HG03039 (cell line): ENCODE data around the gene DAPP1.
A peak's percentile ranks its signal among the peaks of the same experiment; 100 is the strongest.

Experiments
- ATAC-seq: cut with Tn5 transposase; IDR thresholded peaks from one replicate; pipeline ENCODE4 v1.9.1; 2021; ENCODE audit warnings: mild to moderate bottlenecking, moderate library complexity; ENCODE audit not compliant: unreplicated experiment

Gene DAPP1

DNA sequence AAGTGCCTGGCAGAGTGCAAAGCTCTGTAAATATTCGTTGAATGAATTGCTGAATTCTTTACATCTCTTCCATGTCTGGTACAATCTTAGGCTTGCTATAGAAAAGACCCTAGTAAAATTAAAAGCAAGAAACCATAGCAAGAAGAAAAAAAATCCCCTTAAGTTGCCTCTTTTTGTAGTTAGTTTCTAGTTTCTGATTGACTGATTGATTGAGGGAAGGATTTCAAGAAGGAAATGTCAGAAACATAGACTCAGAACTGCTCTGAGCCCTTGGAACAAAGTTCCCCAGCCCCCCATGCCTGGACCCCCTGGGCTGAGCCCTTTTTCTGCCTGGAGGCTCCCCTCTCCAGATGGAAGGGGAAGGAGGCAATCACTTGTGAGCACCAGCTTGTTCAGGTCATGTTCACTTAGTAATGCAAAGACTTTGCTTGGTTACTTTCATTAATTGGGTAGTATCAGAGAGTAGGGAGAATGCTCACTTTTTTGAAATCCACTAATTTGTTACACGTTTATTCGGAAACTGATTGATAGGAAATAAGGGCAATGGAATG lies 35.6 kb downstream of the DAPP1 start:
- no peak for ATAC-seq

- no peak for ATAC-seq
Measured at GRCh38 chr4:99853190-99853589, 36.6 kb downstream of the DAPP1 start.

- ATAC-seq, result no peak
Measured at GRCh38 chr4:99853999-99854398, 37.4 kb downstream of the DAPP1 start.

GRCh38 chr4:99855678-99856077 lies 39.1 kb downstream of the DAPP1 start:
- ATAC-seq, result peak; percentile 35

DNA sequence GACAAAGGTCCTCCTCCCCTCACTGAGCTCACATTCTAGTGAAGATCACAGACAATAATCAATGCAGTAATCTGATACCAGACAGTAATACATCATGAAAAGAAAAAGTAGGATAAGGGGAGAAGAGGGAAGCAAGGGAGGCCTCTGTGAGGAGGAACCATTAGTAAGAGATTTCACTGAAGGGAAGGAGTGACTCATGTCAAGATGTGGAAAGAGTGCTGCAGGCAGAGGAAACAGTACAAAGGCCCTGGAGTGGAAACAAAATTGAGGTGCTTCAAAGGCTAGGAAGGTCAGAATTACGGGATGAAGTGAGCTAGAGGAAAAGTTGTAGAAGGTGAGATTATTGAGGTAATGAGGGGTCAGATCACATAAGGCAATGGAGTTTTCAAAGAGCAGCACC lies 39.5 kb downstream of the DAPP1 start:
- ATAC-seq, result no peak

DNA sequence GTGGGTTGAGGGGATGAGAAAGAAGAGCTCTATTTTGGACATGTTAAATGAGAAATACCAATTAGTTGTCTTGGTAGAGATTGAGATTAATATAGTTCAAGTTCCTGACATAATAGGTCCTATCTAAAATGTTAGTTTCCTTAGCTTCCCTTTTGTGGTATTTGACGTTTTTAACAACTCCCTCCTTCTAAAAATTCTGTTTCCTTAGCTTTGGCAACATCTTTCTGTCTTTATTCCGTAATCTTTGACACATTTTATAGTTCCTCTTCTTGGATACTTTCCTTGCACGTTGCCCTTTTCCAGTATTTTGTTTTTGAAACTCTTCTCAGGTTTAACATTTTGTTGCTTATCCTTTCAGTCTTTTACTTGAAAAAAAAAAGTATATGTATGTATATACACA lies 40.7 kb downstream of the DAPP1 start:
- no peak for ATAC-seq

DNA sequence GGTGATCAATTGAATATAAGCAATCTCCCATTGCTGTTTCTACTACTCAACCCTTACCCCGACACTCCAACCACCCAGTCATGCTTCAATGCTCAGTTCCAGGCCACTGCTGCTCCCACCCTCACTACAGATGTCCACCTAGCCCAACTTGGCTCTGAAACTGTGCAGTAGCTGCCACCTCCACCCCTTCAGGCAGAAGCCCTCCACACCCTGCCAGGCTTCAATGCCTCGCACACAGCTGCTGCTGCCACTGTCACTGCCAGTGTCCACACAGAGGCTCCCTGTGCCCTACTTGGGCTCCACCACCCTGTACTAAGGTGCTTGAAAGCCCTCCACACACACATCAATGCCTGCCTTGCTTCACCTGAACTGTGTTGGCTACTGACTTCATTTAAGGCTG lies 43.0 kb downstream of the DAPP1 start:
- ATAC-seq, result no peak

- no peak for ATAC-seq
Measured at GRCh38 chr4:99860521-99860920, 43.9 kb downstream of the DAPP1 start.

GRCh38 chr4:99861120-99861905 lies 44.7 kb downstream of the DAPP1 start:
- ATAC-seq, result peak; percentile 64

GRCh38 chr4:99863804-99864203 lies 47.2 kb downstream of the DAPP1 start:
- ATAC-seq, result no peak

- ATAC-seq, result peak; percentile 79
Measured at GRCh38 chr4:99868126-99868596, 51.5 kb downstream of the DAPP1 start.

- ATAC-seq, result no peak
Measured at GRCh38 chr4:99872570-99872969, 55.9 kb downstream of the DAPP1 start.

DNA sequence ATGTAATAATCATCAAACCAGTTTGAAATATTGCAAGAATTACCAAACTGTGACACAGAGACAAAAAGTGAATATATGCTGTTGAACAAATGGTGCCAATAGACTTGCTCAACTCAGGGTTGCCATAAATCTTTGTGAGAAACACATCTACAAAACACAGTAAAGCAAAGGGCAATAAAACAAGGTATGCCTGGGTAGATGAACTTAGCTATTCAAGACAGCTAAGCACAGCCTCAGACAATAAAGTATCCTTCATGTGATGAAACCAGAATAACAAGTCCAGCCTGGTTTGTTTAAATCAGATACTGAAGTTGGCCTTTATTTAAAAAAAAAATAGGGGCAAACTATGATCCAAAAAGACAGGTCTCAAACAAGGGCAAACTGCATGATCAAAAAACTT lies 58.4 kb downstream of the DAPP1 start:
- ATAC-seq, result no peak

DNA sequence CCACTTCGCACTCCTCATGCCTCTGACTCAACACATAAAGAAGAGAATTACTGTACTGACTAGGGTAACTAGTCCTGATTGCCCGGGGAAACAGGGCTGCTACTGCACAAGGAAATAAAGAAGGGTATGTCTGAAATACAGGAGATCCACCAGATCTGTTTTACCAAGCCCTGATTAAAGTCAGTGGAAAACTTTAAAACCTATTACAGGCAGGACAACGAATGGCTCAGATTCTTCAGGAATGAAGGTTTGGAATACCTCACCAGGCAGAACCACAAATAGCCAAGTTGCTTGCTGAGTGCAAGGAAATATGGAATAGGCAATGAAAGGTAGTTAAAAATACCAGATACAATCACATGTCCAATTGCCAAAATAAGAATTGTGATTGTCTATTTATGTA lies 60.3 kb downstream of the DAPP1 start:
- ATAC-seq, result no peak

DNA sequence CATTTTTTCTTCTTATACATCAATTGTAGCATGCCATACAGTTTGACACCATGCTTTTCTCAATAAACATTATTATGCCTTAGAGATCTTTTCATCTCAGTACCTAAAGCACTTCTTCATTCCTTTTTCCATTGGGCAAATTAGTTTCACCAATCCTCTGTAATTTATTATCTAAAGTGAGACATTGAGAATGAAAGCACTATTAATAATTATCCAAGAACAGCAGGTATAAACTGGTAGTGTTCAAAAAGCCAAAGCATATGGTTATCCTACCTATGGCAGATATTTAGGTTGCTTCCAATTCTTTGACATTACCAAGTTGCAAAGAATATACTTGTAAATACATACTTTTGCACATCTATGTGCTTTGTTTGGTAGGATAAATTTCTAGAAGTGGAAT lies 62.0 kb downstream of the DAPP1 start:
- ATAC-seq, result no peak

- no peak for ATAC-seq
Measured at GRCh38 chr4:99879458-99879857, 62.8 kb downstream of the DAPP1 start.

DNA sequence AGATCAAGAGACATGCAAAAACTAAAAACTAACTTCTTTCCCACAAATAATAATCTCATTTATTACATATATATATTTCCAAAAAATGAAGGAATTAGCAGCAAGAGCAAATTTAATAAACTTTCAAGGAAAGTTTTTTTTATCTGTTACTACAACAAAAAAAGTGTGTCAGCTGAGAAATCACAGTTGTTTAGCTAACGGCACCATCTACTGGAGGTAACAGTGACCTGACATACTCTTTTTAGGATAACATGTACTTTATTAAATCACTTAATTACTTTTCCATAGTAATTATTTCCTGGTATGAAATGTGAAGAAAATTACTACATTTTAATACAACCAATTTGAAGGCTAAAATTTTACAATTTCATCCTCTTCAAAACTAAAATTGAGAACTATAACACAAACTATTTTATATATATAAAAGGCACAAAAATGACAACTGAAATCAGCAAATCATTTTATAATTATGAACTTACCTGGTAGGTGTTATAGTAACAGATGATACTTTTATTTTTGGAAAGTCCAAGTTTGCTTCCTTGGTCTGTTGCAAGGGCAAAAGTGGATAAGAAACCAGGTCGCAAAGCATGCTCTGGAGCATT lies 68.5 kb downstream of the DAPP1 start:
- ATAC-seq, result no peak

DNA sequence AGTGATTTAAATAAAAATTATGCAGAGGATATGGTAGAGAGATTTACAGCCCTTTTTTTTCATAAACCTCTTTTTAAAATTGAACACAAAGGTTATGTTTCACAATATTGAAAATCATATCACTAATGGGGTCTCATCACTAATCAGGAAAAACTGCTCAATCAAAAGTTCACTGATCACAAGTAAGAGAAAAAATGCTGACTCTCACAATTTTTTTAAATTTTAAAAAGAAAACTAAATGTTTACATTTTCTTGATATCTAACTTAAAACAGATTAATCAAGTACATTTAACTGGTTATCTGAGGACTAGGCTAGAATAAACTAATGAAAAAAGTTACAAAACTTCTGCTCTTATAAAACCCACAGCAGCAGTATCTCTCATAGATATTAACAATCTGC lies 69.1 kb downstream of the DAPP1 start:
- ATAC-seq, result no peak

- no peak for ATAC-seq
Measured at GRCh38 chr4:99886146-99886545, 69.5 kb downstream of the DAPP1 start.

DNA sequence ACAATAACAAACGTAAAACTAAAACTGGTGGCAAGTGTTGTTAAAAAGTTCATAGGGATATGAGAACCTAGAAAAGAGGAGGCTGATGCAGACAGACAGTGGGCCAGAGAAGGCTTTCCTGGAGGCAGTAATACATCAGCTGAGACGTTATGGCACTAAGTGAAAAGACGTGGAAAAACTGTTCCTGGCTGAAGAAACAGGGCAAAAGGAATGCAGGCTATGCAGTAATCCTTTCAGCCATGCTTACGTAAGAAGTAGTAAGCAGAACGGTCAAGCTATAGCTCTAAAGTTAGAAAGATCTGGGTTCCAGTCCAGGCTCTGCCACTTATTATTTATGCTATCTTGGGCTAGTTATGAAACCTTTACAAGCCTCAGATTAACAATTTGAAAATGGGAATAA lies 71.2 kb downstream of the DAPP1 start:
- ATAC-seq, result no peak

DNA sequence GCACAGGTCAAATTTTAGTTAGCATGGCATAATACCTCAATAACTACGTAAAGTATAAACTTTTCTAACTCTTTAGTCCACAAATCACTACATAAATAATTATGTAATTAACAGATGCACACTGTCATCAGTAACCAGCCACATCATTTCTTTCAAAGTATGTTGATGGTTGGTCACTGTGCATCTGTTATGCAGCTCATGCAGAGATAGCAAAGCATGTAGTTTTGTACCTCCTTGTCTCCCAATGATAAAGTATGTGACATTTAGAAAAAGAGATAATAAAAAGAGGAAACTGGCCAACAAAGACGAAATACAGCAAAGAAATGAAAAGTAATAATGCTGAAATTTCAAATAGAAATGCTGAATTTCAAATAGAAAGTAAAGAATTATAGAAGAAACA lies 74.7 kb downstream of the DAPP1 start:
- ATAC-seq, result no peak

- no peak for ATAC-seq
Measured at GRCh38 chr4:99893029-99893428, 76.4 kb downstream of the DAPP1 start.
